HEK293 (cell line): ENCODE data around the gene PRKAG2.

ENCODE experiments used
- CTCF ChIA-PET: fragments of 350-600 bp; formaldehyde crosslinking; extraction: SDS; loops from one replicate; lab custom pipeline; 2021; ENCODE audit warnings: antibody characterized with exemption; lab: Yijun Ruan, JAX
- POLR2A ChIA-PET: fragments of 300-600 bp; formaldehyde crosslinking; extraction: SDS; loops from one replicate; lab custom pipeline; 2020; ENCODE audit warnings: antibody characterized with exemption, inconsistent platforms; lab: Yijun Ruan, JAX
- H3K27ac ChIP-seq: fragments of 200-500 bp; sonication (Bioruptor generic); 2 replicates; pipeline ENCODE4 v1.5.1; 2014; ENCODE audit warnings: low read depth, low read length, control low read depth, inconsistent platforms; ENCODE audit errors: extremely low read depth
- H3K36me3 ChIP-seq, 2 experiments: fragments of 200-500 bp in 1 of 2; sonication (Bioruptor generic) in 1 of 2; 1 replicate in 1 of 2; 2 replicates in 1 of 2; pipeline ENCODE4 v1.5.1; 2014 to 2017; ENCODE audit warnings: inconsistent platforms in 2 of 2, low read length in 2 of 2; ENCODE audit not compliant: control insufficient read depth in 2 of 2, insufficient read depth in 1 of 2
- H3K4me1 ChIP-seq: fragments of 200-500 bp; sonication (Bioruptor generic); 2 replicates; pipeline ENCODE4 v1.5.1; 2014; ENCODE audit warnings: mild to moderate bottlenecking, low read length, inconsistent platforms; ENCODE audit not compliant: control insufficient read depth, insufficient read depth
- H3K4me3 ChIP-seq: 2 replicates; pipeline ENCODE4 v1.5.1; 2011; ENCODE audit warnings: low read depth, mild to moderate bottlenecking, control low read depth, low read length, moderate library complexity
- H3K9me3 ChIP-seq: fragments of 200-500 bp; sonication (Bioruptor generic); 2 replicates; pipeline ENCODE4 v1.5.1; 2014; ENCODE audit warnings: low read depth, low read length, inconsistent platforms; ENCODE audit not compliant: control insufficient read depth, insufficient read depth
- HOXA7 ChIP-seq: sonication (generic); formaldehyde crosslinking; IDR thresholded peaks from 2 replicates; pipeline ENCODE4 v1.8.1; 2022; ENCODE audit warnings: missing genetic modification reagents, borderline replicate concordance
- KLF1 ChIP-seq: fragments of 450-650 bp; formaldehyde crosslinking; IDR thresholded peaks from 2 replicates; pipeline ENCODE4 v1.5.1; 2016; ENCODE audit warnings: missing biosample characterization, missing genetic modification characterization
- KLF10 ChIP-seq: fragments of 450-650 bp; IDR thresholded peaks from 2 replicates; pipeline ENCODE4 v1.5.1; 2018; ENCODE audit warnings: missing biosample characterization, mild to moderate bottlenecking, missing genetic modification characterization
- KLF16 ChIP-seq: fragments of 450-650 bp; formaldehyde crosslinking; IDR thresholded peaks from 2 replicates; pipeline ENCODE4 v1.5.1; 2017; ENCODE audit warnings: missing biosample characterization, missing genetic modification characterization
- KLF7 ChIP-seq: fragments of 450-650 bp; formaldehyde crosslinking; IDR thresholded peaks from 2 replicates; pipeline ENCODE4 v1.5.1; 2016; ENCODE audit warnings: missing biosample characterization, missing genetic modification characterization, borderline replicate concordance
- PBX3 ChIP-seq: sonication (generic); formaldehyde crosslinking; IDR thresholded peaks from 2 replicates; pipeline ENCODE4 v1.8.1; 2022; ENCODE audit warnings: mild to moderate bottlenecking, moderate library complexity, missing genetic modification reagents
- PRDM1 ChIP-seq: fragments of 450-650 bp; formaldehyde crosslinking; IDR thresholded peaks from 2 replicates; pipeline ENCODE4; 2016; ENCODE audit warnings: missing biosample characterization, missing genetic modification characterization
- REPIN1 ChIP-seq: fragments of 450-650 bp; formaldehyde crosslinking; IDR thresholded peaks from 2 replicates; pipeline ENCODE4 v1.5.1; 2017; ENCODE audit warnings: missing biosample characterization, missing genetic modification characterization, low read depth
- REST ChIP-seq: fragments of 450-650 bp; formaldehyde crosslinking; IDR thresholded peaks from 2 replicates; pipeline ENCODE4 v1.5.1; 2016; ENCODE audit warnings: missing biosample characterization, missing genetic modification characterization
- SCRT1 ChIP-seq: fragments of 450-650 bp; formaldehyde crosslinking; IDR thresholded peaks from 2 replicates; pipeline ENCODE4 v1.5.1; 2016; ENCODE audit warnings: missing biosample characterization, missing genetic modification characterization, borderline replicate concordance
- SCRT2 ChIP-seq: fragments of 450-650 bp; formaldehyde crosslinking; IDR thresholded peaks from 2 replicates; pipeline ENCODE4 v1.5.1; 2016; ENCODE audit warnings: missing biosample characterization, missing genetic modification characterization
- SP2 ChIP-seq: fragments of 450-650 bp; formaldehyde crosslinking; IDR thresholded peaks from 2 replicates; pipeline ENCODE4 v1.5.1; 2016; ENCODE audit warnings: missing biosample characterization, missing genetic modification characterization
- ZBTB21 ChIP-seq: fragments of 450-650 bp; formaldehyde crosslinking; IDR thresholded peaks from 2 replicates; pipeline ENCODE4 v1.5.1; 2017; ENCODE audit warnings: missing biosample characterization, missing genetic modification characterization
- ZBTB7A ChIP-seq: fragments of 450-650 bp; formaldehyde crosslinking; IDR thresholded peaks from 2 replicates; pipeline ENCODE4 v1.5.1; 2016; ENCODE audit warnings: low read depth, missing biosample characterization, missing genetic modification characterization
- ZEB2 ChIP-seq: fragments of 450-650 bp; formaldehyde crosslinking; IDR thresholded peaks from 2 replicates; pipeline ENCODE4 v1.5.1; 2016; ENCODE audit warnings: missing biosample characterization, missing genetic modification characterization
- ZFP37 ChIP-seq: fragments of 450-650 bp; formaldehyde crosslinking; IDR thresholded peaks from 2 replicates; pipeline ENCODE4 v1.5.1; 2016; ENCODE audit warnings: missing biosample characterization, missing genetic modification characterization
- ZNF121 ChIP-seq: fragments of 450-650 bp; formaldehyde crosslinking; IDR thresholded peaks from 2 replicates; pipeline ENCODE4 v1.5.1; 2016; ENCODE audit warnings: missing biosample characterization, missing genetic modification characterization
- ZNF140 ChIP-seq: fragments of 450-650 bp; formaldehyde crosslinking; IDR thresholded peaks from 2 replicates; pipeline ENCODE4 v1.5.1; 2016; ENCODE audit warnings: missing biosample characterization, missing genetic modification characterization
- ZNF302 ChIP-seq: fragments of 450-650 bp; formaldehyde crosslinking; IDR thresholded peaks from 2 replicates; pipeline ENCODE4 v1.5.1; 2016; ENCODE audit warnings: missing biosample characterization, missing genetic modification characterization, low read depth
- ZNF426 ChIP-seq: fragments of 450-650 bp; formaldehyde crosslinking; IDR thresholded peaks from 2 replicates; pipeline ENCODE4 v1.5.1; 2017; ENCODE audit warnings: missing biosample characterization, missing genetic modification characterization, mild to moderate bottlenecking, inconsistent platforms, moderate library complexity
- ZNF488 ChIP-seq: fragments of 450-650 bp; formaldehyde crosslinking; IDR thresholded peaks from 2 replicates; pipeline ENCODE4 v1.5.1; 2016; ENCODE audit warnings: missing biosample characterization, missing genetic modification characterization
- ZNF501 ChIP-seq: fragments of 450-650 bp; formaldehyde crosslinking; IDR thresholded peaks from 2 replicates; pipeline ENCODE4 v1.5.1; 2016; ENCODE audit warnings: missing biosample characterization, missing genetic modification characterization
- ZNF514 ChIP-seq: fragments of 450-650 bp; formaldehyde crosslinking; IDR thresholded peaks from 2 replicates; pipeline ENCODE4 v1.5.1; 2016; ENCODE audit warnings: missing biosample characterization, missing genetic modification characterization
- ZNF530 ChIP-seq: fragments of 450-650 bp; formaldehyde crosslinking; IDR thresholded peaks from 2 replicates; pipeline ENCODE4 v1.5.1; 2016; ENCODE audit warnings: low read depth, missing biosample characterization, missing genetic modification characterization
- ZNF548 ChIP-seq: fragments of 450-650 bp; formaldehyde crosslinking; IDR thresholded peaks from 2 replicates; pipeline ENCODE4 v1.5.1; 2016; ENCODE audit warnings: missing biosample characterization, missing genetic modification characterization
- ZNF596 ChIP-seq: fragments of 450-650 bp; IDR thresholded peaks from 2 replicates; pipeline ENCODE4 v1.5.0; 2018; ENCODE audit warnings: missing biosample characterization, mild to moderate bottlenecking, missing genetic modification characterization, moderate library complexity
- ZNF624 ChIP-seq: fragments of 450-650 bp; formaldehyde crosslinking; IDR thresholded peaks from 2 replicates; pipeline ENCODE4 v1.5.1; 2017; ENCODE audit warnings: missing biosample characterization, missing genetic modification characterization
- ZNF645 ChIP-seq: fragments of 450-650 bp; formaldehyde crosslinking; IDR thresholded peaks from 2 replicates; pipeline ENCODE4; 2016; ENCODE audit warnings: missing biosample characterization, missing genetic modification characterization
- ZNF791 ChIP-seq: fragments of 450-650 bp; formaldehyde crosslinking; IDR thresholded peaks from 2 replicates; pipeline ENCODE4 v1.5.1; 2016; ENCODE audit warnings: missing biosample characterization, missing genetic modification characterization
- ZNF792 ChIP-seq: fragments of 450-650 bp; formaldehyde crosslinking; IDR thresholded peaks from 2 replicates; pipeline ENCODE4 v1.5.1; 2016; ENCODE audit warnings: missing biosample characterization, missing genetic modification characterization
- ZNF837 ChIP-seq: fragments of 450-650 bp; formaldehyde crosslinking; IDR thresholded peaks from 2 replicates; pipeline ENCODE4 v1.5.1; 2016; ENCODE audit warnings: missing biosample characterization, missing genetic modification characterization
- ZSCAN16 ChIP-seq: fragments of 450-650 bp; formaldehyde crosslinking; IDR thresholded peaks from 2 replicates; pipeline ENCODE4 v1.5.1; 2016; ENCODE audit warnings: missing biosample characterization, missing genetic modification characterization

The PRKAG2 gene

GRCh38 chr7:151876899-151877777, at the start of gene PRKAG2:
TSS of gene PRKAG2 (minus strand) at chr7:151877115. CDS start at chr7:151876620, 495 bp downstream.
- Histone ChIP-seq H3K9me3 (no peaks in the 10 kb centered on the region), H3K27ac (peak within 1 kb of the TSS; percentile 84), H3K36me3 (no peaks in the 10 kb centered on the region), H3K4me1 (no peaks in the 10 kb centered on the region), H3K4me3 (peak within 1 kb of the TSS; percentile 62)
- ChIA-PET CTCF (interaction anchor here (0.6 to 0.7 kb wide), 3 partner anchors 9 to 418 kb away, joined by 3 read pairs; no protein-coding TSS in a partner anchor), POLR2A (interaction anchor here (0.5 kb wide), 1 partner anchor 449 kb away, joined by 5 read pairs; no protein-coding TSS in a partner anchor)
- TF ChIP-seq ZNF501 (tag by site-specific recombination) (peak; percentile 16; the same call in 1 of the 2 replicates), ZNF121 (tag by site-specific recombination) (no peak), ZNF548 (tag by site-specific recombination) (no peak), ZBTB7A (tag by site-specific recombination) (no peak), SCRT2 (tag by site-specific recombination) (no peak), ZNF792 (tag by site-specific recombination) (no peak), ZNF624 (tag by site-specific recombination) (no peak), ZNF140 (tag by site-specific recombination) (no peak), ZNF426 (no peak), PRDM1 (tag by site-specific recombination) (no peak), ZNF645 (tag by site-specific recombination) (no peak), KLF10 (tag by site-specific recombination) (peak; percentile 80; the same call in 1 of the 2 replicates), REPIN1 (no peak), ZNF514 (tag by site-specific recombination) (no peak), ZFP37 (tag by site-specific recombination) (no peak), ZNF596 (peak; percentile 69), ZSCAN16 (no peak), ZNF530 (tag by site-specific recombination) (no peak), REST (tag by site-specific recombination) (no peak), KLF16 (peak; percentile 61; the same call in 1 of the 2 replicates), ZNF302 (no peak), SP2 (tag by site-specific recombination) (peak; percentile 59), ZNF837 (tag by site-specific recombination) (no peak), ZEB2 (tag by site-specific recombination) (no peak), KLF1 (tag by site-specific recombination) (peak; percentile 95), KLF7 (peak; percentile 45; the same call in 1 of the 2 replicates), ZNF791 (tag by site-specific recombination) (no peak), HOXA7 (no peak), ZNF488 (no peak), PBX3 (CRISPR knock-in tag) (no peak), ZBTB21 (tag by site-specific recombination) (no peak), SCRT1 (no peak)
